NCI-H526 treated with DMSO at 0.1 percent for 48 hours (cell line): Measurements from ENCODE around the gene DNAJB13.

Experiments
- DNase-seq: peaks from one replicate; lab custom pipeline; 2025; lab: John Stamatoyannopoulos, UW

DNAJB13 gene

DNA sequence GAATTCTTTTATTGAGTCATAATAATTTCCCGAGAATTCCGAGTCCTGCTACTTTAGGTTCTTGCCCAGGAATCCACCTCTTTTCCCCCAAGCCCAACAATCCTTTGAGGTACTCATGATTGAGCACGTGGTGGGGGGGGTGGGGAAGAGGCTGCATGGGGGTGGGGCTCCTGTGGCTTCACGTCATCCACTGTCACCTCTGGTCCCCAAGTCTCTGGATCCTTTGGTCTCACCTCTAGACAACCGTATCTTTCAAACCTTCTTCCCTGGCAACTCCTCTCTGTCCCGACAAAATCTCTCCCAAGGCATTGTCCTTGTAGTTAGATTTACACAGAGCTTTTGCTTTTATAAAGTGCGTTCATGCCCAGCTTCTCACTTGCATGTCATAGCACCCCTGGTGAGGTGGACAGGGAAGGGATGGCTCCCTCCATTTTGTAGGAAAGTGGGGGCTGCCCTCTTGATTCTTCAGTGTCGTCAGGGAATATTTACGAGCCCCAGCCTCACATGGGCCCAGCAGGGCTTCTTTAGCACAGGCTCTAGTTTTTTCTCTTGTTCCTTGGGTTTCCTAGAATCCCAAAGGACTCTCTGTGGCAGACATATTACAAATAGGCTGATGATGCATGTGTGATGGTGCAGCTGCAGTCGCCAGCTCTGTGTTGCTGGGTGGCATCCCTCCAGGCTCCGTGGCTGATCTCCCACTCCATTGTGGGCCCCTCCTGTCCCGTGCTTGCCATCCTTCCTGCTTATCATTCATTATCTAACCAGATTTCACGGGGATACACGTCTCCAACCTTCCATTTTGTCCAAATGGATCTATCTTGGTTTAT, 49.7 kb downstream of the DNAJB13 start:
- no peak for DNase-seq

DNA sequence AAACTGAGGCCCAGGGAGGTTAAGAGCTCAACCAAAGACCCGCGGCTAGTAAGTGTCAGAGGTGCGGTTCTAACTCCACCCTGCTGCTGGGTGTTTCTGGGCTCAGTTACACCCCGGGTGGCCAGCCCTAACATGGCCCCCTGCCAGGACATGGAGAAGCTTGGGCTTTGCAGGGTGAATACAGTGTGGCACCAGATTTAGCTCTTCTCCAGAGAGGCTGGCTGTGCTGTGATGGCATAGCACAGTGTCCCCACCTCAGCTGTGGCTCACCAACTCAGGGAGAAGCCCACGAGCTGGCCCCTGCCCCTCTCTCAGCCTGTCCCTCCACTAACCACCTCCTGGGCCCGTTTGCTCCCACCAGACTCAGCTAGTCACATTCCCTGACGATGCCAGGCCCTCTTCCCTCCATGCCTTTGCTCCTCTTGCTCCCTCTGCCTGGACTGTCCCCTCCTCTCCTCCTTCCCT, 51.0 kb downstream of the DNAJB13 start:
- no peak for DNase-seq

DNA sequence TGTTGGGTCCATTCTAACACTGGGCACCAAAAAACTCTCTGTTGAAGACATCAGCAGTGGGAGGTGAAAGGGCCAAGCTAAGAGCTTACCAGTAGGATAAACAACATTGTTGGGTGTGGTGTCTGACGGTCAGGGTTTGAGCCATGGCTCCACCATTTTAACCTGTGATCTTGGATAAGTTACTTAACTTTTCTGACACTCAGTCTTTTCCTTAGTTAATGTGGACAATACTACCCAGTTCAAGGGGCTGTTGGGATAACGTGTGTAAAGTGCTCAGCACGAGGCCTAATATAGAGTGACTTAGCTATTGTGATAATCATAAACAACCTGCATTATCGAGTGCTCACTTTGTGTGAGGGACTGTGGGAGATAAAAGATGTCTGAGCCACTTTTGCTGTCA, 52.0 kb downstream of the DNAJB13 start:
- no peak for DNase-seq

- no peak for DNase-seq
Observed at GRCh38 chr11:74004046-74004695, 53.3 kb downstream of the DNAJB13 start.

GRCh38 chr11:74004759-74005615, 54.2 kb downstream of the DNAJB13 start:
- DNase-seq: no peak

DNA sequence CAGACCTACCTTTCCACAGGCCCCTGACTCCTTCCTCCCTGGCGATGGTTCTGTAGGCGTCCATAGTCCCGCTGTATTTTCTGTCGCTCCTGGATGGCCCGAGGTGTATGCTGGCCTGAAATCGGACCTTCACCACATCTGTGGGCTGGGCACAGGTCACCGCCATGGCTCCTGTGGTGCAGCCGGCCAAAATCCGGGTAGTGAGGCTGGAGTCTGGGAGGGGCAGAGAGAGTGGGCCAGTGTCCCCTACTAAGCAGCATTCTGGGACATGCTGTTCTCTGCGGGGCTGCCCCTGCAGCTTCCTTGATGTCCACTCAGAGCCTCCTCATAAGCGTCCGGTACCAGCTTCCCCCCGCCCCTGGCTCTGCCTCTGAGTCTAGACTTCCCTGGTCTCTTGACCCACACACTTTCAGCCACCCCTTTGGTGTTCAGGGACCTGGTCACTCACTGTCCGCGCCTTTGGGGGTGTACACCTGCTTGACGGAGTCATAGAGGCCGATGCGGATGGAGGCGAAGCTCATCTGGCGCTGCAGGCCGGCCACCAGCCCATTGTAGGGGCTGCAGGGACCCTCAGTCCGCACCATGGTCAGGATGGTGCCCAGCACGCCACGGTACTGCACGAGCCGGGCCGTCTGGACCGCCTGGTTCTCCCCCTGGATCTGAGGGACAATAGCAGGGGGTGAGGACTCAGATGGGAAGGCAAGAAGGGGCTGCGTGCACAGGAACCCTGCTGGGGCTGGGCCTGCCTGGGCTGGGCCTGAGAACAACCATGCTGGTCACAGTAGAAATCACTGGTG, 55.1 kb downstream of the DNAJB13 start:
- no peak for DNase-seq

DNA sequence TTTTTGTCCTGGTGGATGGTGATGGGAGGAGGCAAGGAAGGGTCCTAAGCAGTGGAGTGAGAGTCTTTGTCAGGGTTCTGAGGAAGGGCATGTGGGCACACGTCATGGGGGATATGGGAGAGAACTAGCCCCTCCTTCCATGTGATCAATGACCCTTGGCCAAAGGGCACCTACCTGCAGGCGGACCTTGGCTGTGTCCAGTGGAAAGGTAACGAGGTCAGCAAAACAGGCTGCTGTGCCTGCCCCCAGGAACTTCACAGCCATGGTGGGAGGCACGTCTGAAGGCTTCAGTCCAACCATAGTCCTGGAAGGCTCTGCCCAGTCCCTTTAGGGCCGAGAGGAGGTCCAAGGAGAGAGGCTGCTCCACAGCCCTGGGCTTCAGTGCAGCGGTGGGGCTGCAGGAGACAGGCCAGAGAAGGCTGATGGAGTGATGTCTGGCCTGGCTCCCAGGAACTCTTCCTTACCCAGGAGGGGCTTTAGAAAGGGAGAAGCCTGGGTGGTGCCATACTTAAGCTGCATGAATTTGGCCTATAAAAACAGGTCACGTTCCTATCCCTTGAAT, 56.0 kb downstream of the DNAJB13 start:
- no peak for DNase-seq

- DNase-seq: no peak
Observed at GRCh38 chr11:74007691-74008372, 57.0 kb downstream of the DNAJB13 start.

GRCh38 chr11:74008373-74009229, 57.8 kb downstream of the DNAJB13 start, which contains the start of gene UCP3:
UCP3 (minus strand) TSS chr11:74009085; CDS start chr11:74007042, 2,043 bp downstream.
- DNase-seq: no peak

DNA sequence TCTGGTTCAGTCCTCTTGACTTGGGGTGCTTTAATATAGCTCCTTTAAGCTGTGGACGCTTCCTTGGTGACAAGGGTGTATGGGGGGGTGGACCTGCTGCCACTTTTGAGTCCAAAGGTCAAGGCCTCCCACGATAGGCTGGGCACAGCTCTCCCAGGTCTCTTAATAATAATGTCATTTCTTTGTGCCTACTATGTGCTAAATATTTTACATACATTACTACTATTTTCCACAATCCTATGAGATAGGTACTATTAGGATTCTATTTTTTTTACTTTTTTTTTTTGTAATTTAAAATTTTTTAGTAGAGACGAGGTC, 58.4 kb downstream of the DNAJB13 start:
- no peak for DNase-seq

DNA sequence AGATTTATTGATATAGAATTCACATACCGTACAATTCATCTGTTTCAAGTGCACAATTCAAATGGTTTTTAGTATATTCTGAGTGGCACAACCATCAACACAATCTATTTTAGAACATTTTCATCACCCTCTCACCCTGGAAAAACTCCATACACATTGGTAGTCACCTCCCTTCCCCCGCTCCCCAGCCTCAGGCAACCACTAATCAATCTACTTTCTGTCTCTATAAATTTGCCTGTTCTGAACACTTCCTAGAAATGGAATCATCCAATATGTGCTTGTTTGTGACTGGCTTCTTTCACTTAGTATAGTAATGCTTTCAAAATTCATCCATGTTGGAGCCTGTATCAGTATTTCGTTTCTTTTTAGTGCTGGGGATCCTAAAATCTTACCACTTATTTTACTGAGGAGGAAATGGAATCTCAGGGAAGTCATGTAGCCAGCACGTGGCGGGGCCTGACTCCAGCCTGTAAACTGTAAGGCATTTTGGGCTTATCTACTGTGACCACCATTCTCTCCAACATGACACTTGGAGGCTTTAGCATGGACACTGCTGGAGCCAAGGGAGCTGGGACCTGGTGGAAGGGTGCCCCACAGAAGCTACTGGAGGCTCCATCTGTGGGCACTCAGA, 59.0 kb downstream of the DNAJB13 start:
- DNase-seq: no peak

GRCh38 chr11:74010306-74011300, 59.8 kb downstream of the DNAJB13 start:
- DNase-seq: no peak

GRCh38 chr11:74011360-74012073, 60.7 kb downstream of the DNAJB13 start:
- DNase-seq: no peak

- DNase-seq: no peak
Observed at GRCh38 chr11:74012074-74012809, 61.4 kb downstream of the DNAJB13 start.

- no peak for DNase-seq
Observed at GRCh38 chr11:74013141-74013540, 62.3 kb downstream of the DNAJB13 start.

- DNase-seq: no peak
Observed at GRCh38 chr11:74014880-74015279, 64.1 kb downstream of the DNAJB13 start.
